Esophagus squamous epithelium (tissue), 5 donors: ENCODE data around the gene WDR54. TPM values are rescaled to one million over a fixed set of nuclear protein-coding genes. Genes with fewer than 3 reads are reported as not detected.

ENCODE experiments used
- DNase-seq: peaks from one replicate; lab custom pipeline; 2025; lab: John Stamatoyannopoulos, UW
- H3K27ac ChIP-seq, 4 donors: fragments of 200-600 bp; sonication (generic); one replicate each; pipeline ENCODE4 v1.5.1; 2016 to 2019; ENCODE audit warnings: mild to moderate bottlenecking in 1 of 4
- H3K27me3 ChIP-seq, 4 donors: fragments of 200-600 bp; sonication (generic); 1 replicate in 3 of 4; 2 replicates in 1 of 4; pipeline versions ENCODE4 v1.5.1 to v1.6.0; 2017 to 2021; ENCODE audit warnings: antibody characterized with exemption in 1 of 4
- H3K36me3 ChIP-seq, 3 donors: fragments of 200-600 bp; sonication (generic); one replicate each; pipeline ENCODE4 v1.5.1; 2016 to 2019
- H3K4me1 ChIP-seq, 3 donors: fragments of 200-600 bp; sonication (generic); one replicate each; pipeline ENCODE4 v1.5.1; 2017 to 2019
- H3K4me3 ChIP-seq, 4 donors: fragments of 200-600 bp; sonication (generic); 1 replicate in 3 of 4; 2 replicates in 1 of 4; pipeline ENCODE4 v1.5.1; 2016 to 2019; ENCODE audit warnings: mild to moderate bottlenecking in 2 of 4, moderate library complexity in 1 of 4
- H3K9me3 ChIP-seq, 3 donors: fragments of 200-600 bp; sonication (generic); one replicate each; pipeline ENCODE4 v1.5.1; 2016 to 2019
- POLR2A ChIP-seq, 4 donors: fragments of 450-650 bp; IDR thresholded peaks; one replicate each; pipeline ENCODE4 v1.6.1; 2017; ENCODE audit warnings: antibody characterized with exemption in 4 of 4, mild to moderate bottlenecking in 4 of 4, moderate library complexity in 3 of 4
- WGBS, 2 donors: methylation state at CpG; one replicate each; pipeline ENCODE4 v1.1.5; 2018; 5-methylcytosine and 5-hydroxymethylcytosine counted together
- intact Hi-C: fragments of 100-400 bp; cut with DNase I; formaldehyde crosslinking; loops from one replicate; pipeline ENCODE4 v1.15.0; 2022
- total RNA-seq, 4 donors: library from RNA; depleted of rRNA; stranded (reverse); fragments of >200 nt; gene quantifications; one replicate each; pipeline ENCODE4 v1.1.0, GENCODE V29; 2016
- TF ChIP-seq, protein P1 (sequence below), 6 experiments: fragments of 450-650 bp in 4 of 6; fragments of 200-600 bp in 2 of 6; sonication (generic) in 2 of 6; IDR thresholded peaks; one replicate each; pipeline ENCODE4 v1.5.1; 2016 to 2019; ENCODE audit warnings: antibody characterized with exemption in 6 of 6, mild to moderate bottlenecking in 4 of 6, moderate library complexity in 4 of 6
- donor health status: DM: yes; HTN: yes; CAD: no.

WDR54 gene
- total RNA-seq, 4 donors from 2014 or later, result 3.1 to 9.1 (median 6.0) TPM

DNA sequence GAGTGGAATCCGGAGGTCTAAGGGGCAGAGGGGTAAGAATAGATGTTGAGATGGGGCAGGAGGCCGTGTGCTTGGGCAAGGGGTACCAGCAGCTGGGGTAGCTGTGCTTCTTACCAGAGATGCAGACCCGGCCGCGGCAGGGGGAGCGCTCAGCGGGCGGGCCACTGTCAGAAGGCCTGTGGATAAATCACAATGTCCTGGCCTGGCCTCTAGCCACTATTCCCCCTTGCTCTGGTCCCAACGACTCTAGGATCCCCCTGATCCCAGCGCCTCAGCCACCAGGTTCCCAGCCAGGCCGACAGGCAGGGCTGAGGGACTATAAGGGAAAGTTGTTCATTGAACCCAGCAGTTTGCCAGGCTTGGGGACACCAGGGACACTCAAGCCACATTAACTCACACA is 9.0 kb downstream of the WDR54 start:
- WGBS, 2 donors, result 76 to 80% methylated on average over 2 to 11 of the region's 11 CpGs
- no peaks in the 10 kb centered on the region for H3K27me3 ChIP-seq
- H3K27ac ChIP-seq, result no peak overlapping the region
- no peaks in the 10 kb centered on the region for H3K9me3 ChIP-seq
- TF ChIP-seq POLR2A (IDR thresholded peaks at IDR 0.05), result no peak
- intact Hi-C loops, result no loop called here
- H3K36me3 ChIP-seq, result peaks cover 8 to 84% (median 15%) of the 10 kb centered on the region in 3 donors
- H3K4me1 ChIP-seq, result peaks cover 0 to 5% (median 0%) of the 10 kb centered on the region in 3 donors
- no peak for DNase-seq
- no peak overlapping the region for H3K4me3 ChIP-seq

DNA sequence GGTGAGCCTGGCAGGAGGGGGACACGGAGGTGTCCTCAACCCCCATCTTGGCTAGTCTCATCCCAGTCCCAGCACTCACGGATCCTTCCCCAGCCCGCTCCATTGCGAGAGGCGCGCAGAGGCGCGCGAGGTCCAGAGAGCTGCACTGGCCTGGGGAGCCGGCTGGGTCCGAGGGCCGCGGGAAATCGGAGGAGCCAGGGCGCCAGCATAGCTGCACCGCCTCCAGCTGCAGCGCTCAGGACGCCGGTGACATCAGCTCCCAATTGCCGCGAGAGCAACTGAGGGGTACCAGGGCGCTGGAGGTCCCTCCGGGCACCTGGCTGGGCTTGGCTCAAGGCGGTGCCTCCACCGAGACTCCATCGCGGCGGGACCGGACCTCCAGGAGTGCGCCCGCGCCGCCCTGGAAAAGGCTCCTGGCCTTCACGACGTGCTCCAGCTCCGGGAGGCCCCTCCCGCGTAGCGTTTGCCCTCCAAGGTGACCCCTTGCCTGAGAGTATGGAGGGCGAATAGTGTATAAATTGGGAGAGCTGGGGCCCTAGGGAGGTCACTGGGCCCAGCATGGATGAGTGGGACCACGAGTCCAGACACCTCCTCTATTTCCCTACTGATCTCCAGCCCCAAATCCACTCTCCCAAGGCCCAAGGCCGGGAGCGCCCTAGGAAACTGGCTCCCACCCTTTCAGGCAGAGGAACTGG is 14.7 kb downstream of the WDR54 start:
- Histone ChIP-seq H3K27ac (no peak overlapping the region), H3K36me3 (peaks cover 0 to 39% (median 4%) of the 10 kb centered on the region in 3 donors), H3K27me3 (peaks cover 0 to 7% (median 0%) of the 10 kb centered on the region in 4 donors), H3K4me3 (no peak overlapping the region), H3K4me1 (peaks cover 13 to 53% (median 14%) of the 10 kb centered on the region in 3 donors), H3K9me3 (no peaks in the 10 kb centered on the region)
- intact Hi-C loops, result no loop called here
- WGBS, 2 donors, result 60 to 76% methylated on average over 1 to 4 of the region's 43 CpGs
- TF ChIP-seq, protein P1, sequence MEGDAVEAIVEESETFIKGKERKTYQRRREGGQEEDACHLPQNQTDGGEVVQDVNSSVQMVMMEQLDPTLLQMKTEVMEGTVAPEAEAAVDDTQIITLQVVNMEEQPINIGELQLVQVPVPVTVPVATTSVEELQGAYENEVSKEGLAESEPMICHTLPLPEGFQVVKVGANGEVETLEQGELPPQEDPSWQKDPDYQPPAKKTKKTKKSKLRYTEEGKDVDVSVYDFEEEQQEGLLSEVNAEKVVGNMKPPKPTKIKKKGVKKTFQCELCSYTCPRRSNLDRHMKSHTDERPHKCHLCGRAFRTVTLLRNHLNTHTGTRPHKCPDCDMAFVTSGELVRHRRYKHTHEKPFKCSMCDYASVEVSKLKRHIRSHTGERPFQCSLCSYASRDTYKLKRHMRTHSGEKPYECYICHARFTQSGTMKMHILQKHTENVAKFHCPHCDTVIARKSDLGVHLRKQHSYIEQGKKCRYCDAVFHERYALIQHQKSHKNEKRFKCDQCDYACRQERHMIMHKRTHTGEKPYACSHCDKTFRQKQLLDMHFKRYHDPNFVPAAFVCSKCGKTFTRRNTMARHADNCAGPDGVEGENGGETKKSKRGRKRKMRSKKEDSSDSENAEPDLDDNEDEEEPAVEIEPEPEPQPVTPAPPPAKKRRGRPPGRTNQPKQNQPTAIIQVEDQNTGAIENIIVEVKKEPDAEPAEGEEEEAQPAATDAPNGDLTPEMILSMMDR (IDR thresholded peaks at IDR 0.05), result no peak
- no peak for TF ChIP-seq POLR2A (IDR thresholded peaks at IDR 0.05)
- no peak for DNase-seq

DNA sequence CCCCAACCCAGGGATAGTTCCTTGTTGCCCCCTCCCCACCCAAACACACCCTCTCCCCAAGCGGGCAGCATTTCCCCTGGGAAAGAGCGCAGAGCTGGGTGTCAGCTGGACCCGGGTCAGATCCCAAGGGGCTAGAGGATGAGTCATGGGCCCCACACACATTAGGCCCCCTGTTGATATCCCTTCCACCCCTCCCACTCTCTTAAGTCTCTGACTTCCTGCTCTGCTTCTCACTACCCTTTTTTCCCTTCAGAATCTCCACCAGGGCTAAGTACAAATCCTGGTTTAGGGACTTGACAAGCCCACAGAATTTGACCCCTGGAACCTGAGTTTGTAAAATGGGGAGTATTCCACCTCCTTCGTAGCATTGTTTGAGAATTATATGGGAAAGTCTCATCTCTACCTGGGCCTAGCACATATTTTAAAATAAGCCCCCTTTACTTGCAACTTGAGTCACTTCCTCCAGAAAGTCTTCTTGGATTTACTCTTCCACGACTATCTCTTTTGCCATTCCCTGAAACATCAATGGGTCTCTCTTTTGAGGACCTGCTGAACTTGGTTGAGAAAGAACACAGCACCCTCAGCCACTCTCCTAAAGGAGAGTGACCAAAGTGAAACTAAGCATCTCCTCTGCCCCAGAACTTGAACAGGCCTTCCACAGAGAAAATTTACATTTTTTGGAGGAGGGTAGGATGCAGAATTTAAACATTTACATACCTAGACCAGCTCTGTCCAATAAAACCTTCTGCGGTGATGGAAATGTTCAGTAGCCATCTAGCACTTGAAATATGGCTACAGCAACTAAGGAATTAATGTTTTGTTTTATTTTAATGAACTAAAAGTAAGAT is 15.5 kb downstream of the WDR54 start:
- Histone ChIP-seq H3K27ac (no peak overlapping the region), H3K4me3 (no peak overlapping the region), H3K36me3 (peaks cover 0 to 30% (median 4%) of the 10 kb centered on the region in 3 donors), H3K4me1 (peaks cover 13 to 61% (median 14%) of the 10 kb centered on the region in 3 donors), H3K27me3 (peaks cover 0 to 16% (median 0%) of the 10 kb centered on the region in 4 donors), H3K9me3 (no peaks in the 10 kb centered on the region)
- 72 to 83% methylated on average over 4 to 5 of the region's 6 CpGs for whole genome bisulfite sequencing, 2 donors
- TF ChIP-seq POLR2A (IDR thresholded peaks at IDR 0.05), result no peak
- TF ChIP-seq, protein P1 (IDR thresholded peaks at IDR 0.05), result no peak
- no peak for DNase-seq
- intact Hi-C loops, result no loop called here

DNA sequence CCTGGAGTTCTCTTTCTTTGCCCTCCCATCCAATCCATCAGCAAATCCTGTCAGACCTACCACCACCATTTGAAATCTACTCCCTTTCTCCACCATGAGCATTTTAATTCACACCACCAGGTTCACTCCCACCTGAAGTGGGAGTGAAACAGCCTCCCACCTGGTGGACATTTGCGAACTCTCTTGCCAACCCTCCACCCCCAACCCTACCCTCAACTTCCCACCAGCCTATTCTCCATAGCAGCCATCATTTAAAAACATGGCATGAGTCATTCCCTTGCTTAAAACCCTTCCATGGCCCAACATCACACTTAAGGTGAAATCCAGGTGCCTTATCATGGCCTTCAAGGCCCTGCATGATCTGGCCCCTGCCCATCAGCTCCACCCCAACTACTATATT is 16.7 kb downstream of the WDR54 start:
- WGBS, 2 donors, result 100% methylated on average over 1 of the region's 1 CpG
- intact Hi-C loops, result no loop called here
- DNase-seq, result no peak
- no peaks in the 10 kb centered on the region for H3K9me3 ChIP-seq
- peaks cover 0 to 23% (median 0%) of the 10 kb centered on the region in 3 donors for H3K36me3 ChIP-seq
- H3K27me3 ChIP-seq, result peaks cover 0 to 21% (median 0%) of the 10 kb centered on the region in 4 donors
- TF ChIP-seq POLR2A (IDR thresholded peaks at IDR 0.05), result no peak
- TF ChIP-seq, protein P1 (IDR thresholded peaks at IDR 0.05), result no peak
- H3K4me3 ChIP-seq, result no peak overlapping the region
- peaks cover 13 to 65% (median 14%) of the 10 kb centered on the region in 3 donors for H3K4me1 ChIP-seq
- H3K27ac ChIP-seq, result no peak overlapping the region

DNA sequence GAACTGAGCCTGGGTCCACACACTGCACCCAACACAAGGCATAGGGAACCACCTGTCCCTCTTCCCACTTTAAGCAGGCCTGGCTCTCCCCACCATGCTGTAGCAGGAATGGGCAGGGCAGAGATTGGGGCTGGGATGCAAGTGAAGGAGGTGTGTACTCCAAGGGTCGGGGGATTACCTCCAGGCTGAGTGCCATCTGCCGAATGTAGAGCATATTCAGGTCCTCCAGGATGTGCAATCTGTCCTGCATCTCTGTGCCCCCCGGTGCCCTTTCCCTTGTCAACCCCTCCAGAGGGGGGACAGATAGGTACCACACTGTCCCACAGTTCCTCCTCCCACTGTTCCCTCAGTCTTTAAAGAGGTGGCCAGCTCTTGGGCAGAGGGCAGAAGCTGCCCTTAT is 17.8 kb downstream of the WDR54 start:
- 43% methylated on average over 3 of the region's 3 CpGs; no CpG with 5 or more reads in 1 of the 2 donors for WGBS, 2 donors
- peaks cover 0 to 22% (median 0%) of the 10 kb centered on the region in 3 donors for H3K36me3 ChIP-seq
- TF ChIP-seq, protein P1 (IDR thresholded peaks at IDR 0.05), result no peak
- TF ChIP-seq POLR2A (IDR thresholded peaks at IDR 0.05), result no peak
- peak overlapping the region; percentile 86 to 89 (median 87) for H3K27ac ChIP-seq
- peaks cover 0 to 21% (median 0%) of the 10 kb centered on the region in 4 donors for H3K27me3 ChIP-seq
- no peaks in the 10 kb centered on the region for H3K9me3 ChIP-seq
- intact Hi-C loops, result no loop called here
- no peak for DNase-seq
- peak overlapping the region in 3 of 4 donors; percentile 58 to 76 (median 63) for H3K4me3 ChIP-seq
- peaks cover 14 to 73% (median 15%) of the 10 kb centered on the region in 3 donors for H3K4me1 ChIP-seq
